Activated CD4-positive, alpha-beta T cell treated with anti-CD3 and anti-CD28 coated beads for 4 hours (primary cell): Measurements from ENCODE around the gene TBC1D16.
A peak's percentile ranks its signal among the peaks of the same experiment; 100 is the strongest.
"Not testable (repeated sequence)": the region's sequence is repeated elsewhere in the genome, so short reads cannot be mapped to it uniquely, and the experiment has no call there.

Experiments
- DNase-seq, 2 donors: peaks; one replicate each; pipeline ENCODE4 v3.0.0-alpha.2; 2020

The TBC1D16 gene

DNA sequence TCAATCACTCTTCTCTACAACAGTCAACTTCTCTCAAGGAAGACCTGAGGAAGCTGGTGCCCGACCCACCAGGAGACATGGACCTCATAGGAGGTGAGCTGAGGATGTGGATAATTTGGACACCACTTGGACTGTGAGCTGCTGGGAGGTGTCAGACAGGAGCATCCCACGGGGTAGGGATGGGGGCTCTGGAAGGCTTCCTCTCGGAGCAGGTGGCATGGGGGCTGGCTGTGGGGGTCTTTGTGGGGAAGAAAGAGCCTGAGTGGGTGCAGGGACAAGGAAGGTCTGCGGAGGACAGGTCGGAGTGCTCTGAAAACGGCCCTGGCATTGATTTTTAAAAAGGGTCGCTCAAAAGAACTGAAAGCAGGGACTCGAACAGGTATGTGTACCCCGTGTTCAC, 64.0 kb downstream of the TBC1D16 start:
- DNase-seq, result no peak

DNA sequence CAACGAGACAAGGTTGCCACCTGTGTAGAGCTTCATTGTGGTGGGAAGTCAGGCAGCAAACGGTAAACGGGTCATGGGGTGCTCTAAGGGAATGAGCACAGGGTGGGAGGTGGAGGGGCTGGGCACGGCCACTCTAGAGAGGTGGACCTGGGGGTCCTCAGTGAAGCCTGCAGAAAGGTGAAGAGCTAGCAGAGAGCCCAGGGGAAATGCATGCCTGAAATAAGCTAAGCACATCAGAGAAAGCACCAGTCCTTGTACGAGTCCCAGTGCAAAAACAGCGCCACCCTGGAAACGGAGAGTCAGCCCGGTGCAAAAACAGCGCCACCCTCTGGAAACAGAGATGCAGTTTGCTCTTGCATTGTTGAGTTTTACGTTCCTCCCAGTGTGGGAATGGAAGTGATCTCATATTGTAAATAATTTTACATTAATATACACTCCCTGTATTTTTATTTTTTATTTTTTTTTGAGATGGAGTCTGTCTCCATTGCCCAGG, 65.0 kb downstream of the TBC1D16 start:
- DNase-seq, result peak in 1 of 2 donors; percentile 35

DNA sequence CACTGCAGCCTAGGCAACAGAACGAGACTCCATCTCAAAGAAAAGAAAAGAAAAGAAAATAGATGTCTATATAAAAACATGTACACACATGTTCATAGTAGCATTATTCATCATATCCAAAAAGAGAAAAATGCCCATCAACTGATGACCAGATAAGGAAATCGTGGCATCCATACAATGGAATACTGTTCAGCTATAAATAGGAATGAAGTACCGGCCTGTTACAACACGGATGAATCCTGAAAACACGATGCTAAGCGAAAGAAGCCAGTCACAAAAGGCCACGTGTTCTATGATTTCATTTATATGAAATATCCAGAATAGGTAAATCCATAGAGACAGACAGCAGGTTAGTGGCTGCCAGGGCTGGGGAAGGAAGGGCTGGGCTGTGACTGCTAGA, 65.8 kb downstream of the TBC1D16 start:
- no peak for DNase-seq

- DNase-seq, result no peak
These were observed 67.6 kb downstream of the TBC1D16 start for GRCh38 chr17:79968116-79968515.

- DNase-seq, result no peak
These were observed 69.0 kb downstream of the TBC1D16 start for GRCh38 chr17:79966681-79967080.

DNA sequence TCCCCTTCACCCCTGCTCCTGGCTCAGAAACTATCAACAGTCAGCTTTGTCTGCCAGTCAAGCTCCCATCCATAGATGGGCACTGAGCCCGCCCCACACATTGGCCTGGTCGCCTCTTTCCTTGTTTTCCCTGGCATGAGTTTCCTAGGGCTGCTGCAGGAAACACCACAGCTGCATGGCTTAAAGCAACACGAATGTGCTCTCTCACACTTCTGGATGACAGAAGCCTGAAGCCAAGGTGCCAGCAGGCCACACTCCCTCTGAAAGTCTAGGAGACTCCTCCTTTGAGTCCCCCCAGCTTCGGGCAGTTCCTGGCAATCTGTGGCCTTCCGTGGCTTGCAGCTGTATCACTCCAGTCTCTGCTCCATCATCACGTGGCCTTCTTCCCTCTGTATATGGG, 69.9 kb downstream of the TBC1D16 start:
- no peak for DNase-seq

DNA sequence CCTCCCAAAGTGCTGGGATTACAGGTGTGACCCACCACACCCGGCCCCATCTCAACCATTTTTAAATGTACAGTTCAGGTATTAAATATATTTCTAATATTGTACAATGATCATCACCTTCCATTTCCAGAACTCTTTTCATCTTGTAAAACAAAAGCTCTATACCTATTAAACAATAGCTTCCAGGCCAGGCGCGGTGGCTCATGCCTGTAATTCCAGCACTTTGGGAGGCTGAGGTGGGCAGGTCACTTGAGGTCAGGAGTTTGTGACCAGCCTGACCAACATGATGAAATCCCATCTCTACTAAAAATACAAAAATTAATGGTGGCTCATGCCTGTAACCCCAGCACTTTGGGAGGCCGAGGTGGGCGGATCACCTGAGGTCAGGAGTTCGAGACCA, 73.2 kb downstream of the TBC1D16 start:
- not testable (repeated sequence) for DNase-seq

GRCh38 chr17:79961567-79961966, 74.1 kb downstream of the TBC1D16 start:
- not testable (repeated sequence) for DNase-seq

DNA sequence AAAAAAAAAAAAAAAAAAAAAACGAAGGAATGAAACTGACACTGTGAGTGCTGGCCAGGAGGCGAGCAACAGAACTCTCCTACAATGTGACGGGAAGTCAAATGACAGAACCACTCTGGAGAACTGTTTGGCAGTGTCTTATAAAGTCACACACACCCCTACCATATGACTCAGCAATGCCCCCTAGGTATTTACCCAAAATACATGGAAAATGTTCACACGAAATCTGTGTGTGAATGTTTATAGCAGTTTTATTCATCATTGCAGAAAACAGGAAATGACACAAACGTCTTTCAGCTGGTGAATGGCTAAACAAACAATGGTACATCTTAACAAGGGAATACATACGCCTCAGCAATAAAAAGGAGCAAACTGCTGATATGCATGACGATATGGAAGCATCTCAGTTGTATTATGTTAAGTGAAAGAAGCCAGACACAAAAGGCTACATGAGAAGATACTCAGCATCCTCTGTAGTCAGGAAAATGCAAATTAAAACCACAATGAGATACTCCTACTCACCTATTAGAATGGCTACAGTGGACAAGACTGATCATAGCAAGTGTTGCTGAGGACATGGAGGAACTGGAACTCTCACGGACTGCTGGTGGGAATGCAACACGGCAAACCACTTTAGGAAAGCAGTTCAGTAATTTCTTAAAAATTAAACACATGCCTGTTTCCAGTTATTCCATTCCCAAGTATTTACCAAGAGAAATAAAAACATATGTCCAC, 74.7 kb downstream of the TBC1D16 start:
- DNase-seq, result no peak

DNA sequence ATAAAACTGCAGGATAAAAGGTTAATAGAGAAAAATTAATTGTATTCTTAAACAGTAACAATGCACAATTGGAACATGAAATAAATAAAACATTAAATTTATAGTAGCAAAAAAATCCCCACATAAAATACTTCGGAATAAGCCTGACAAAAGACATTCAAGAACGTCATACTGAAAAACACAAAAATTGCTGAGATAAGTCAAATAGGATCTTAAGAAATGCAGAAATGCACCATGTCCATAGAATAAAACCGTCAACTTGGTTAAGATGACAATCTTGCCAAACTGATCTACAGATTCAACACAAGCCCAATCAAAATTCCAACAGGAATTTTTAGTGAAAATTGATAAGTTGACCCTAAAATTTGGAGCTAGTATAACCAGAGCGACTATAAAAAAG, 76.6 kb downstream of the TBC1D16 start:
- DNase-seq, result no peak

GRCh38 chr17:79956853-79957252, 78.8 kb downstream of the TBC1D16 start:
- DNase-seq, result no peak

DNA sequence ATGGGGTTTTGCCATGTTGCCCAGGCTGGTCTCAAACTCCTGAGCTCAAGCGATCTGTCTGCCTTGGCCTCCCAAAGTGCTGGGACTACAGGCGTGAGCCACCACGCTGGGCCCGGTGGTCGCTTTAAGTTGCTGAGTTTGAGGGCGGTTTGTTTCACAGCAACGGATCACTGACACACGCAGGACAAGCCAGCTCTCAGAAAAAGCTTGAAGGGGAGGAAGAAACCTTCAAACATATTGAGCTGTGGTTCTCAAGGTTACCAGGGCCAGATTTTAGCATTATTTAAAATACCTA, 79.3 kb downstream of the TBC1D16 start:
- not testable (repeated sequence) for DNase-seq

GRCh38 chr17:79955691-79956440, 79.8 kb downstream of the TBC1D16 start:
- no peak for DNase-seq

DNA sequence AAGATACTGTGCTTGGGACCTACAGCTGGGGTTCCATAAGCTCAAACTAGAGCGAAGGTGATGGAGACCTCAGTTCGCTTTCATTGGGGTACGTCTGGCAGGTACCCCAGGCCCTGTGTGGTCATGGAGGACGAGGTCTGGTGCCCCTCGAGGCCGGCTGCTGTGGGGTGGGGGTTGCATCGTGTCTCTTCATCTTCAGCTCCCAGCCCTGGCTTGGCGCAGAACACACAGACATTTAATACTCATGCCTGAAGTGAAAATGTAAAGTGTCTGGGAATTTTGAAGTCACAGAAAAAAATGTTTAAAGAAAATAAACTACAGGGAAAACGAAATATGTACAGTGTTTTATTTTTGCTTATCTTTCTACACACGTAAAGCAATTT, 80.5 kb downstream of the TBC1D16 start:
- no peak for DNase-seq

DNA sequence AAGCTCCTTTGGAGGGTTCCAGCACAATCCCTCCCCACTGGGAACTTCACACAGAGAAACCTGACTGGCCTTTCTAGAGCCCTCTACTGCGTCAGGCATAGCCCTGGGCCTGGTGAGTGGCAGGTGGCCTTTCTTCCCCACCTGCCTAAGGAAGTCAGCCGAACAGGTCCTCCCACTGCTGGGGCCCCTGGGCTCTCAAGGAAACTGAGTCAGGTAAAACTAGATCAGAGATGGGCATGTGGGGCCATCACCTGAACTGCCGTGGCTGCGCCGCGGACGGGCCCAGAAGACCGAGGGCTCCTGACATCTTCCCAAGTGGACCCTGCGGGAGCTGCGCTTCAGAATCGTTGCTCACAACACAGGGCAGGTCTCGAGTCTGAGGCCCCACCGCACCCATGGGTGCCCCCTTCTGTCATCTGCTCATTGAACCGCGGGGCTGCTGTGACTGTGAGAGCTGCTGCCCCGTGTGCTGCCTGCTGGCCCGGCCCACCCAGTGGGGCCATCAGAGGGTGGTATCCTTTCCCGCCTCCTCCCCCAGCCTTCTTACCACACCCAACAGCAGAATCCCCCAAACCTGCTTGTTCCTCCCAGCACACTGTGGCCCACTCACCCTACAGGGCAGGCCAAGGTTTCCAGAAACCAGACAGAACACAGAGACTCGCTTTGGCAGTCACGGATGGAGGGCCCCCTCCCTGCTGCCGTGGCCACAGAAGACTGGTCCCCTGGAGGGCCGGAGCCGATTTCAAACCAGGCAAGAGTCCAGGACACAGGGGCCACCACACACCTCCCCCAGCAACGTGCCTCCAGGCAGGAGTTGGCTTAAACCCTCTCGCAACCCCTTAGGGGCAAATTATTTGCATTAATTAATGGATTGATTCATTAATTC, 81.1 kb downstream of the TBC1D16 start:
- DNase-seq, result no peak

DNA sequence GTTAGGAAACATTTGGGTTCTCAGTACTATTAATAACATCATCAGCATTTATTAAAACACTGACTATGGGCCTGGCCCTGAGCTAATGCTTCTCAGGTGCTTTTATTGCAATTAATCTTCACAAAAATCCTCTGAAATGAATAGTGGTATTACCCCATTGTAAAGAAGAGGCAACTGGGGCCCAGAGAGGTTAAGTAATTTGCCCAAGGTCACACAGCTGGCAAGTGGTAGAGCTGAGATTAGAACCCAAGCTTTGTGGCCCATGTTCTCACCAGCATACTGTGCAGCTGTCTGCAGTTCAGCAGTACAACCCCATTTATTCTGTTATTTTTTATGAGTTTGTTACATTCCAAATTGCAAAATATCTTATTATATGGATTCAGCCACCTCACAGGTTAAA, 82.3 kb downstream of the TBC1D16 start:
- DNase-seq, result no peak

GRCh38 chr17:79952901-79953300, 82.8 kb downstream of the TBC1D16 start:
- DNase-seq, result no peak

- DNase-seq, result no peak
These were observed 83.3 kb downstream of the TBC1D16 start for GRCh38 chr17:79952265-79952877.

DNA sequence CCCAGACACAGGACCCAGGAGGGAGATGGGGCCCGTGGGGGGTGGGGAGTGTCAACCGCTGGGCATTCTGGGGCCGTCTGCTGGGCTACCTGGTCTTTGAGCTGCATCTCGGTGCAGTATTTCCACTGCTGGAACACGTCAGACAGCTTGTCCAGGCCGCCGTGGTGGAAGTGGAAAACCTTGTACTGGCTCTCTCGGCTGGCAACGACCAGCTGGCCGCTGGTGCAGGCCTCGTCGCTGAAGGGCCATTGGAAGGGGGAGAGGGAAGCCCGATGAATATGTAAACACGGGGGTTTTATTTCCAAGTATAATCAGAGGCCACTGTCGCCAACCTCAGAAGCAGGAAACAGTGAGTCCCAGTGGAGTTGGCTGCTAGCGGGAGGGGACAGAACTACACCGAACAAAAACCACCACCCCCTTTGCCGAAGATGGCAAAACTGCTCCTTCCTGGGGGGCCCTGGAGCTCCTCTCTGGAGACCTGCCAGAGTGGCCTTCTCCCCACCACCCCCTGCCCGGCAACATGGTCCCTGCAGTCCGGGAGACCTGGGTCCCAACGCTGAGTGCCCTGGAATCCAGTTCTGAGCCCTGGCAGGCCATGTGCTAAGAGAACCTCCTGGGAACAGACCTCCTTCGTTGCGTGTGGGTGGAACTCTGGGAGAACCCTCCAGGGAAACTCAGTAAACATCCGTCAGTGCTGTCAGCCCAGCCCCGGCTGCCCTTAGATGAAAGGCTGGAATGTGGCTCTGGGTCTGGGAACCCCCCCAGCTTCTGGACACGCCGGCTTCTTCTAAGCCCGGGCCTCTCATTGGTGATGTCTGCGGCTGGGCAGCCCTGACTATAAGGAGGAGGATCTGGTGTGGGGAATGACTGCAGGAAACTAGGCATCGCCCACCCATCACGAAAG, 84.1 kb downstream of the TBC1D16 start:
- DNase-seq, result no peak

DNA sequence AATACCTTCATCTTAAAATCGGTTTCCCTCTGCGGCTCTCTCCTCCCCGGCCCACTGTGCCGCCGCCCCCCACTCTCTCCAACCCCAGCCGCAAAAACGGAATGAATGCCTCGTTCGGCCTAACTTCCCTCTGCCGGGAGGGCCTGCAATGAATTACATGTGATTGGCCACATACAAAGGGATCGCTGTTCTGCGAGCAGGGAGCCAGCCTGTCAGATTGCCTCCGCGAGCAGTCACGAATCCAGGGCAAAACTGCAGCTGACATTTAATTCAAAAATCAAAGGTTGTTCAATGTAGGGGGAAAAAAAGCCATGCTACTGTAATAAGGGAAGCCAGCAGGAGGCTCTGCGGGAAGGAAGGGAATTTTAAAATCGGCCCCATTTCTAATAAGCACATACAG, 84.9 kb downstream of the TBC1D16 start:
- DNase-seq, result no peak

- DNase-seq, result no peak
These were observed 85.4 kb downstream of the TBC1D16 start for GRCh38 chr17:79950306-79950705.

DNA sequence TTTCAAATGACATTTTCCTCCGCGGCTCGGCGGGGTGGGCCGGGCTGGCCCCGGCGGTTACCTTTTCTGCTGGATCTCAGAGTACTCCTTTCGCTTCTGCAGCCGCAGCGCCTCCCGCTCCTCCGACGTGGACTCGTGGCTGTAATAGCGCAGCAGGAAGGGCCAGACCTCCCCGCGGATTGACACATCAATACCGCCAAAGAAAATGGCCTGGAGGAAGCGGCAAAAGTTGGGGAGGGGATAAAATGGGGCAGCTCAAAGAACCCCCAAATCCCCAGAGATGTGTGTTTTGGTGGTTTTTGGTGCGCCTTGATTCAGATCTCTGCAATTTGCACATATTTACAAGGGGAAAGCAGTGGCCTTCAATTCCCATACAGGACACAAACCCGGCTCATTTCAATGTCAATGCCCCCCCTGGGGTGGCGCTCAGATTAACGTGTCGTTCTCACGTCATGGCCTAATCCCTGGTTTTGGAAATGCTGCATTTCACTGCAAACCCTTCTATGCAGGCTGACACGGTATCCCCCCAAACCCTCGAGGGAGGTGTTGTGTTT, 85.9 kb downstream of the TBC1D16 start:
- no peak for DNase-seq
